Islet of Langerhans (tissue), 1 donor: ENCODE results near the gene C21orf58.

ENCODE experiments used
- FAIRE-seq: peaks from one replicate; lab custom pipeline; 2011; peaks lifted over from hg19 to GRCh38; lab: Jason Lieb, UNC

The C21orf58 gene

GRCh38 chr21:46254208-46254975, 69.3 kb downstream of the C21orf58 start:
- FAIRE-seq, result no peak

- FAIRE-seq, result no peak
These were observed 70.0 kb downstream of the C21orf58 start for GRCh38 chr21:46253610-46254124.

GRCh38 chr21:46252840-46253239, 70.8 kb downstream of the C21orf58 start:
- FAIRE-seq, result no peak
